Astrocyte (in vitro differentiated cells and primary cell): Measurements from ENCODE around the gene PPP6R2.

Source experiments
- EZH2 ChIP-seq: IDR thresholded peaks from 2 replicates; pipeline ENCODE4 v1.6.1; 2012; ENCODE audit warnings: mild to moderate bottlenecking, low read length, inconsistent platforms; ENCODE audit not compliant: insufficient read depth
- TF ChIP-seq, protein P1 (sequence below): IDR thresholded peaks from 2 replicates; pipeline ENCODE4 v1.5.1; 2011; ENCODE audit warnings: low read depth, mild to moderate bottlenecking, inconsistent platforms, low read length, moderate library complexity; ENCODE audit not compliant: insufficient read depth

DNA sequence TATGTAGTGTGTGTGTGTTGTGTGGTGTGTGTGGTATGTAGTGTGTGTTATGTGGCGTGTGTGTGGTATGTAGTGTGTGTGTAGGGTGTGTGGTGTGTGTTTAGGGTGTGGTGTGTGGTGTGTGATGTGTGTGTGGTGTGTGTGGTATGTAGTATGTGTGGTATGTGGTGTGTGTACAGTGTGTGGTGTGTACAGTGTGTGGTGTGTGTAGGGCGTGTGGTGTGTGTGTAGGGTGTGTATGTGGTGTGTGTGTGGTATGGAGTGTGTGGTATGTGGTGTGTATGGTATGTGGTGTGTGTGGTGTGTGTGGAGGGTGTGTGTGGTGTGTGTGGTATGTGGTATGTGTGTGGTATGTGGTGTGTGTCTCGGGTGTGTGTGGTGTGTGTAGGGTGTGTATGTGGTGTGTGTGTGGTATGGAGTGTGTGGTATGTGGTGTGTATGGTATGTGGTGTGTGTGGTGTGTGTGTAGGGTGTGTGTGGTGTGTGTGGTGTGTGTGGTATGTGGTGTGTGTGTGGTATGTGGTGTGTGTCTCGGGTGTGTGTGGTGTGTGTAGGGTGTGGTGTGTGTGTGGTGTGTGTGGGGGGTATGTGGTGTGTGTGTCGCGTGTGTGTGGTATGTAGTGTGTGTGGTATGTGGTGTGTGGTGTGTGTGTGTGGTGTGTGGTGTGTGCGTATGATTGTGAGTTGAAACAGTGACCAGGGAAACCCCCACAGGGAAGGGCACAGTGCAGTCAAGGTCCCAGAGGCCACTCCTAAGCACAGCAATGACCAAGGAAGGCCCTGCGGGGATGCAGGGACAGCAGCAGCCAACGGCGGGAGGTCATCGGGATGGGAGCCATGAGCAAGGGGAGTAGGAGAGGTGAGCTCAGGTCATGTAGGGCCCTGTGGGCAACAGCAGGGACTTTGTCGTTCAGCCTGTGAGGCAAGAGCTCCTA is 2.9 kb upstream of the PPP6R2 start:
- TF ChIP-seq, protein P1, sequence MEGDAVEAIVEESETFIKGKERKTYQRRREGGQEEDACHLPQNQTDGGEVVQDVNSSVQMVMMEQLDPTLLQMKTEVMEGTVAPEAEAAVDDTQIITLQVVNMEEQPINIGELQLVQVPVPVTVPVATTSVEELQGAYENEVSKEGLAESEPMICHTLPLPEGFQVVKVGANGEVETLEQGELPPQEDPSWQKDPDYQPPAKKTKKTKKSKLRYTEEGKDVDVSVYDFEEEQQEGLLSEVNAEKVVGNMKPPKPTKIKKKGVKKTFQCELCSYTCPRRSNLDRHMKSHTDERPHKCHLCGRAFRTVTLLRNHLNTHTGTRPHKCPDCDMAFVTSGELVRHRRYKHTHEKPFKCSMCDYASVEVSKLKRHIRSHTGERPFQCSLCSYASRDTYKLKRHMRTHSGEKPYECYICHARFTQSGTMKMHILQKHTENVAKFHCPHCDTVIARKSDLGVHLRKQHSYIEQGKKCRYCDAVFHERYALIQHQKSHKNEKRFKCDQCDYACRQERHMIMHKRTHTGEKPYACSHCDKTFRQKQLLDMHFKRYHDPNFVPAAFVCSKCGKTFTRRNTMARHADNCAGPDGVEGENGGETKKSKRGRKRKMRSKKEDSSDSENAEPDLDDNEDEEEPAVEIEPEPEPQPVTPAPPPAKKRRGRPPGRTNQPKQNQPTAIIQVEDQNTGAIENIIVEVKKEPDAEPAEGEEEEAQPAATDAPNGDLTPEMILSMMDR, result no peak
- no peak for TF ChIP-seq EZH2
